Body of pancreas (tissue), 4 donors: Measurements from ENCODE around the gene CNKSR2. TPM values are rescaled to one million over a fixed set of nuclear protein-coding genes. Genes with fewer than 3 reads are reported as not detected.

Experiments used
- ATAC-seq: fragments of 150-250 bp; one replicate; pipeline ENCODE4 v1.9.1; 2016
- DNase-seq, 4 donors: peaks; one replicate each; pipeline ENCODE4 v3.0.0-alpha.2; 2019
- H3K27ac ChIP-seq, 4 donors: fragments of 200-600 bp; sonication (generic); 1 replicate in 3 of 4; 2 replicates in 1 of 4; pipeline versions ENCODE4 v1.5.1 to v1.6.1; 2016 to 2019; ENCODE audit warnings: mild to moderate bottlenecking in 1 of 4, mixed read lengths in 1 of 4, moderate library complexity in 1 of 4
- H3K27me3 ChIP-seq, 2 donors: fragments of 200-600 bp; sonication (generic); one replicate each; pipeline ENCODE4 v1.6.0; 2016; ENCODE audit warnings: mild to moderate bottlenecking in 1 of 2
- H3K36me3 ChIP-seq, 2 donors: fragments of 200-600 bp; sonication (generic); replicated peaks in 1 of 2; 2 replicates each; pipeline ENCODE4 v1.5.1; 2016; ENCODE audit warnings: low read depth in 2 of 2; ENCODE audit not compliant: insufficient read depth in 1 of 2
- H3K4me1 ChIP-seq: fragments of 200-600 bp; sonication (generic); one replicate; pipeline ENCODE4 v1.6.0; 2016
- H3K4me3 ChIP-seq, 2 donors: fragments of 200-600 bp; sonication (generic); 1 replicate in 1 of 2; 2 replicates in 1 of 2; pipeline ENCODE4 v1.5.1; 2016 to 2019
- H3K9me3 ChIP-seq, 3 donors: fragments of 200-600 bp; sonication (generic); 1 replicate in 2 of 3; 2 replicates in 1 of 3; pipeline ENCODE4 v1.5.1; 2016
- CTCF ChIP-seq, 7 experiments: fragments of 450-650 bp in 4 of 7; fragments of 200-600 bp in 3 of 7; sonication (generic) in 3 of 7; IDR thresholded peaks; one replicate each; pipeline ENCODE4 v1.5.1; 2016 to 2019; ENCODE audit warnings: antibody characterized with exemption in 7 of 7
- POLR2A ChIP-seq, 3 donors: fragments of 450-650 bp; IDR thresholded peaks; one replicate each; pipeline ENCODE4 v1.6.1; 2016; ENCODE audit warnings: antibody characterized with exemption in 3 of 3, mild to moderate bottlenecking in 2 of 3
- WGBS, 2 donors: methylation state at CpG; one replicate each; pipeline ENCODE4 v1.1.5; 2017; 5-methylcytosine and 5-hydroxymethylcytosine counted together
- intact Hi-C: fragments of 100-400 bp; cut with DNase I; formaldehyde crosslinking; loops from one replicate; pipeline ENCODE4 v1.15.1; 2023
- total RNA-seq, 2 donors: library from RNA; depleted of rRNA; stranded (reverse); fragments of >200 nt; gene quantifications; one replicate each; pipeline ENCODE4 v1.1.0, GENCODE V29; 2016

CNKSR2 gene
- total RNA-seq, 2 donors from 2014 or later, result 9.9 to 60.0 TPM

DNA sequence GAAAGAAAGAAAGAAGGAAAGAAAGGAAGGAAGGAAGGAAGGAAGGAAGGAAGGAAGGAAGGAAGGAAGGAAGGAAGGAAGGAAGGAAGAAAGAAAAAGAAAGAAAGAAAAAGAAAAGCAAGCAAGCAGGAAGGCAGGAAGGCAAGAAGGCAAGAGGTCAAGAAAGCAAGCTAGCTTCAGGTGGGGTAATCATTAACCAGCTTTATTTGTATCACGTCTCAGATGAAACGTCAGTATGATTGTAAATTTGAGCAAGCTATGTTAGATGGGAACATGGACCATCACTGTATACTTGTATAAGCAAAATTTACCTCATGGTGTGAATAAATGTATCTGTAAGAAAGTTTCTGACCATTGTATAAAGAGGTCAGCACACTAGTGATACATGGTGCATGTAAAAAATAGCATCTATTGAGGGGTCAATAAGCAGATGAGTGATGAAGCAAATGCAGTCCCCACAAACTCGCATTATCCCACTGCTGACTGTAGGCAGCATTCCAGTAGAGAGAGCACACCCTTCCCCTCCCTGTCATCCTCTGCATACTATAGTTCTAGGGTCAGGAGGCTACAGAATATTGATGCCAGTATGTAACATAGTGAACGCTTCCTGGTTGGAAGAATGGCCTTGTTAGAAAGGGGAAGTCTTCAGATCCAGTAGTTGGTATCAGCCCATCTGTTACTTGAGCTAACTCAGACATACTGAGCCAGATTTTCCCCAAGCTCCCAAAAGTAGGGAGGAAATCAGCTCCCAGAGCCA is 300.4 kb downstream of the CNKSR2 start:
- no peaks in the 10 kb centered on the region for H3K36me3 ChIP-seq
- TF ChIP-seq CTCF (IDR thresholded peaks at IDR 0.05), result no peak
- no peak for TF ChIP-seq POLR2A (IDR thresholded peaks at IDR 0.05)
- H3K9me3 ChIP-seq, result no peaks in the 10 kb centered on the region
- H3K27me3 ChIP-seq, result no peaks in the 10 kb centered on the region
- no peak for ATAC-seq
- H3K4me1 ChIP-seq, result no peaks in the 10 kb centered on the region
- intact Hi-C loops, result no loop called here
- 40 to 42% methylated on average over 4 of the region's 4 CpGs for WGBS, 2 donors
- no peak overlapping the region for H3K4me3 ChIP-seq
- no peak overlapping the region for H3K27ac ChIP-seq
- DNase-seq, result no peak

DNA sequence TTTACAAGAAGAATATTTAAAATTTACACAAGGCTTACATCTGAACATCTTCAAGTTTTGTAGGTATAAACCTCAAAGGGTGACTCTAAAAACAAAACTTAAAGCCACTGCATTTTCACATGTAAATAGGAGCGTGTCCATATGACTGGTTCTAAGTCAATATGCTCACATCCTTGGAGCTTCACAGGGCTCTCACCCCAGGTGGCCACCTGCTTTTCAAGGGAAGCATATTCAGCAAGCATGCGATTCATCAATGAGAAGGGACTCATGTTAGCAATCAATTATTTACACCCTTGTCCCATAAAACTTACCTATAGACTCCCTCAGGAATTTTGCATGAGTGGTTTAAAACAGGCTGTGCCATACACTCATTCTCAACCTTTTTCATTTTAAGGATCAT is 301.7 kb downstream of the CNKSR2 start:
- H3K4me3 ChIP-seq, result no peak overlapping the region

GRCh38 chrX:21678048-21678612 is 303.9 kb downstream of the CNKSR2 start:
- no peak for TF ChIP-seq POLR2A (IDR thresholded peaks at IDR 0.05)
- TF ChIP-seq CTCF (IDR thresholded peaks at IDR 0.05), result no peak
- no peak overlapping the region for H3K27ac ChIP-seq
- H3K4me3 ChIP-seq, result no peak overlapping the region
- no peaks in the 10 kb centered on the region for H3K36me3 ChIP-seq
- no peaks in the 10 kb centered on the region for H3K9me3 ChIP-seq
- H3K4me1 ChIP-seq, result no peaks in the 10 kb centered on the region
- WGBS, 2 donors, result 46 to 48% methylated on average over 4 of the region's 4 CpGs
- no peaks in the 10 kb centered on the region for H3K27me3 ChIP-seq
- no peak for ATAC-seq
- DNase-seq, result no peak
- intact Hi-C loops, result no loop called here

More for the DNA sequence above, 301.7 kb downstream of the CNKSR2 start:
- TF ChIP-seq POLR2A (IDR thresholded peaks at IDR 0.05) (no peak), CTCF (IDR thresholded peaks at IDR 0.05) (no peak)
- no peaks in the 10 kb centered on the region for H3K27me3 ChIP-seq
- no peak overlapping the region for H3K27ac ChIP-seq
- no peaks in the 10 kb centered on the region for H3K36me3 ChIP-seq
- no peak for DNase-seq
- ATAC-seq, result no peak
- H3K4me1 ChIP-seq, result no peaks in the 10 kb centered on the region
- WGBS, 2 donors, result 39 to 44% methylated on average over 2 of the region's 2 CpGs
- no peaks in the 10 kb centered on the region for H3K9me3 ChIP-seq
- intact Hi-C loops, result no loop called here

DNA sequence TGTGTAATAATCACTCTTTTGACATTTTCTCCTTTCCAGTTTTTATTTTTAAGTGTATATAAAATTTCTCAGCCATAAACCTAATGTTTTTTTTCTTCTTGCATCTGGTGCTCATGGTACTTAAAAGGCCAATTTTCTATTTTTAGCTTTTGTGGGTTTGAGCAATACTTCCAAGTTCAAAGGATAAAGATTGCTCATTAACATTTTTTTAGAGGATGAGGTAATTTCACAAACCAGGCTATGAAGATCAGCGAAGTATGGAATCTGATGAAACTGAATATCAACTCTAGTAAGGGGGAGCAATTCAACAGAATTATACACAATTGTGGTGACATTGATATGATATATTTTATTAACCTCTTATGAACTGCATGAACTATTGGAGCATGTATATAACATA is 309.7 kb downstream of the CNKSR2 start:
- no peaks in the 10 kb centered on the region for H3K4me1 ChIP-seq
- WGBS, 2 donors, result 65 to 78% methylated on average over 1 of the region's 1 CpG
- no peaks in the 10 kb centered on the region for H3K9me3 ChIP-seq
- no peaks in the 10 kb centered on the region for H3K36me3 ChIP-seq
- H3K4me3 ChIP-seq, result no peak overlapping the region
- intact Hi-C loops, result no loop called here
- DNase-seq (no peak), ATAC-seq (no peak)
- no peak overlapping the region for H3K27ac ChIP-seq
- H3K27me3 ChIP-seq, result no peaks in the 10 kb centered on the region
- TF ChIP-seq POLR2A (IDR thresholded peaks at IDR 0.05) (no peak), CTCF (IDR thresholded peaks at IDR 0.05) (no peak)
